HepG2 (cell line): ENCODE results near the gene SEMA3C. TPM values are rescaled to one million over a fixed set of nuclear protein-coding genes. Genes with fewer than 3 reads are reported as not detected.

Experiments used
- ATAC-seq: fragments of 200-7000 bp; cut with Tn5 transposase; 3 replicates; pipeline ENCODE4 v1.9.1; 2020; ENCODE audit warnings: mild to moderate bottlenecking, moderate library complexity
- BruUV-seq: library from RNA; stranded (reverse); fragments of 400-500 nt; replicated peaks from 2 replicates; lab custom pipeline; 2021; lab: Mats Ljungman, UMichigan
- CTCF ChIA-PET: fragments of 300-600 bp; formaldehyde crosslinking; extraction: SDS; loops from one replicate; lab custom pipeline; 2021; ENCODE audit warnings: low total read pairs, inconsistent platforms, low intra/inter-chr PET ratio; lab: Yijun Ruan, JAX
- POLR2A ChIA-PET: fragments of 350-600 bp; sonication (Branson Sonifier 250); formaldehyde crosslinking; loops from one replicate; lab custom pipeline; 2020; ENCODE audit warnings: antibody characterized with exemption, inconsistent platforms; lab: Yijun Ruan, JAX
- DNase-seq: peaks from one replicate; pipeline ENCODE4 v3.0.0-alpha.2; 2015; ENCODE audit warnings: low spot score
- FAIRE-seq: peaks from 3 replicates; lab custom pipeline; 2011; peaks lifted over from hg19 to GRCh38; lab: Jason Lieb, UNC
- H2AFZ ChIP-seq: one replicate; pipeline ENCODE4 v1.6.1; 2011; ENCODE audit warnings: low read length, inconsistent platforms
- H3K27ac ChIP-seq: fragments of 300-600 bp; 3 replicates; pipeline ENCODE4 v1.8.0; 2011; ENCODE audit warnings: mixed run types, mild to moderate bottlenecking, mixed read lengths, low read length, inconsistent platforms; ENCODE audit not compliant: insufficient read depth; ENCODE audit errors: extremely low read length
- H3K27me3 ChIP-seq, 2 experiments: fragments of 200-600 bp in 1 of 2; 2 replicates in 1 of 2; 3 replicates in 1 of 2; pipeline versions ENCODE4 v1.6.0 to v1.8.0; 2011; ENCODE audit warnings: low read length in 2 of 2, mild to moderate bottlenecking in 2 of 2, moderate library complexity in 2 of 2, inconsistent platforms in 1 of 2; ENCODE audit not compliant: insufficient read depth in 2 of 2, control insufficient read depth in 1 of 2
- H3K36me3 ChIP-seq, 2 experiments: fragments of 200-600 bp in 1 of 2; replicated peaks in 1 of 2; 2 replicates in 1 of 2; 3 replicates in 1 of 2; pipeline versions ENCODE4 v1.5.1 to v1.8.0; 2011; ENCODE audit warnings: low read length in 2 of 2, inconsistent platforms in 1 of 2; ENCODE audit not compliant: insufficient read depth in 2 of 2, control insufficient read depth in 1 of 2
- H3K4me1 ChIP-seq: 2 replicates; pipeline ENCODE4 v1.5.1; 2012; ENCODE audit warnings: low read length, inconsistent platforms; ENCODE audit not compliant: insufficient read depth
- H3K4me2 ChIP-seq: 2 replicates; pipeline ENCODE4 v1.6.0; 2011; ENCODE audit warnings: low read depth, low read length, inconsistent platforms
- H3K4me3 ChIP-seq, 3 experiments: fragments of 200-600 bp in 1 of 3; sonication (generic), shearing (Covaris generic) in 1 of 3; replicated peaks in 1 of 3; 2 replicates each; pipeline ENCODE4 v1.5.1; 2011 to 2016; ENCODE audit warnings: low read length in 3 of 3, inconsistent platforms in 2 of 3, low read depth in 2 of 3, mild to moderate bottlenecking in 2 of 3, control low read depth in 1 of 3, mixed read lengths in 1 of 3; ENCODE audit not compliant: insufficient read depth in 1 of 3
- H3K79me2 ChIP-seq: one replicate; pipeline ENCODE4 v1.6.1; 2011; ENCODE audit warnings: low read length, inconsistent platforms; ENCODE audit not compliant: insufficient read depth
- H3K9ac ChIP-seq: 2 replicates; pipeline ENCODE4 v1.6.0; 2011; ENCODE audit warnings: mild to moderate bottlenecking, low read depth, low read length, inconsistent platforms; ENCODE audit not compliant: insufficient read depth
- H3K9me3 ChIP-seq: 2 replicates; pipeline ENCODE4 v1.5.1; 2012; ENCODE audit warnings: mild to moderate bottlenecking, low read length
- H4K20me1 ChIP-seq: 2 replicates; pipeline ENCODE4 v1.6.0; 2011; ENCODE audit warnings: inconsistent platforms, mild to moderate bottlenecking, low read length, moderate library complexity; ENCODE audit not compliant: insufficient read depth
- BCL6 ChIP-seq: IDR thresholded peaks from 2 replicates; pipeline ENCODE4 v1.6.1; 2016; ENCODE audit warnings: missing genetic modification reagents, missing compliant biosample characterization
- DNMT3B ChIP-seq: conservative IDR thresholded peaks from 2 replicates; pipeline ENCODE4 v1.6.1; 2016; ENCODE audit warnings: missing biosample characterization, control low read depth
- HNRNPL ChIP-seq: fragments of 200-400 bp; formaldehyde crosslinking; IDR thresholded peaks from 2 replicates; pipeline ENCODE4 v1.6.1; 2017; ENCODE audit warnings: mild to moderate bottlenecking, low read depth, low read length
- LBX2 ChIP-seq: sonication (generic); formaldehyde crosslinking; IDR thresholded peaks from 2 replicates; pipeline ENCODE4 v1.5.0; 2020; ENCODE audit warnings: missing genetic modification reagents, mild to moderate bottlenecking, borderline replicate concordance
- NCOA1 ChIP-seq: sonication (generic); formaldehyde crosslinking; IDR thresholded peaks from 2 replicates; pipeline ENCODE4 v1.9.0; 2021; ENCODE audit warnings: missing genetic modification reagents
- NR2F6 ChIP-seq, 2 experiments: IDR thresholded peaks; 2 replicates each; pipeline ENCODE4 v1.6.1; 2016; ENCODE audit warnings: antibody characterized with exemption in 1 of 2, mild to moderate bottlenecking in 1 of 2
- ZNF317 ChIP-seq: sonication (generic); formaldehyde crosslinking; IDR thresholded peaks from 2 replicates; pipeline ENCODE4 v1.5.0; 2020; ENCODE audit warnings: mild to moderate bottlenecking, missing genetic modification reagents
- whole genome bisulfite sequencing: methylation state at CpG from one replicate; pipeline ENCODE4 v1.1.6; 2017; ENCODE audit warnings: low lambda C conversion rate; 5-methylcytosine and 5-hydroxymethylcytosine counted together
- in situ Hi-C: cut with HindIII; loops from 2 replicates; pipeline ENCODE4 v1.10.0; 2017; ENCODE audit warnings: low pct_unique_long_range_greater_than_20kb; ENCODE audit not compliant: extremely low pct_ligation_motif_present
- intact Hi-C: fragments of 100-400 bp; cut with micrococcal nuclease; formaldehyde crosslinking; loops from one replicate; pipeline ENCODE4 v1.10.0; 2022; ENCODE audit not compliant: unreplicated experiment
- polyA plus RNA-seq, 8 experiments: library from polyadenylated mRNA; depleted of rRNA in 3 of 8; stranded (reverse) in 7 of 8; unstranded in 1 of 8; fragments of >200 nt; fragmentation: Illumina TruSeq in 4 of 8; extraction: Trizol in 4 of 8; gene quantifications; 2 replicates each; pipeline versions ENCODE4 v1.2.1 to v1.2.3, GENCODE V29; 2011 to 2016; ENCODE audit warnings: low read depth in 4 of 8, missing spikeins in 1 of 8, mixed read lengths in 1 of 8; ENCODE audit not compliant: insufficient read depth in 1 of 8
- total RNA-seq, 5 experiments: library from RNA; depleted of rRNA; stranded (reverse); fragments of >200 nt; fragmentation: Illumina TruSeq; extraction: Trizol; gene quantifications; 2 replicates each; pipeline ENCODE4 v1.2.3, GENCODE V29; 2016; ENCODE audit warnings: low read depth in 1 of 5
- TF ChIP-seq, protein P1 (sequence below): IDR thresholded peaks from 2 replicates; pipeline ENCODE4 v1.6.1; 2016; ENCODE audit warnings: control low read depth
- TF ChIP-seq, protein P2 (sequence below): sonication (generic); formaldehyde crosslinking; IDR thresholded peaks from 2 replicates; pipeline ENCODE4 v1.4.0; 2020; ENCODE audit warnings: missing genetic modification reagents

SEMA3C gene
- total and polyA plus RNA-seq, 2 of the 13 experiments (the other 11 are each of a cell fraction or from before 2014, with no cell fraction given): 0.05 to 0.13 TPM

DNA sequence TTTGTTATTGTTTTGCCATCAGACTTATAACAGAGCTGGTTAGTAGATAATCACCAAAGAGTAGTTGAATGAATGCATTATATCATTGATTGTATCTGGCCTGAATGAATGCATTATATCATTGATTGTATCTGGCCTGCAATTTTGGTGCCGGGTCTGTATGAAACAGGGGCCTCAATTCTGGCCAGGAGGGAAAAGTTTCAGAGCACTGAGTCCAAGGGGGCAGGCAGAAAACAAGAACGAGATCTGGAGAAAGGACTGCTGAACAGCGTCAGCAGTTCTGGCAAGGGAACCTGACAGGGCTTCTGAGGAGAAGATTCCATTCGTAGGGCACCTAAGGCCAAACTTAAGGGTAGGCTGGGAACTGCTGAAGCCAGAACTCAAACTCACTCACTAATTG is 128.0 kb downstream of the SEMA3C start:
- Histone ChIP-seq H3K4me3 (no peak overlapping the region), H3K4me1 (no peaks in the 10 kb centered on the region), H3K27me3 (no peaks in the 10 kb centered on the region), H4K20me1 (no peaks in the 10 kb centered on the region), H3K27ac (no peak overlapping the region), H3K9me3 (no peaks in the 10 kb centered on the region), H3K9ac (no peak overlapping the region), H2AFZ (no peak overlapping the region), H3K36me3 (no peaks in the 10 kb centered on the region), H3K4me2 (no peak overlapping the region), H3K79me2 (no peaks in the 10 kb centered on the region)
- in situ Hi-C loops (no loop called here), intact Hi-C loops (no loop called here)
- no TSS peak for BruUV-seq
- POLR2A ChIA-PET: no interaction called here
- no peak for TF ChIP-seq HNRNPL
- no peak for TF ChIP-seq ZNF317 (CRISPR knock-in tag)
- no peak for TF ChIP-seq DNMT3B (CRISPR knock-in tag)
- TF ChIP-seq NCOA1: no peak
- TF ChIP-seq, protein P1, sequence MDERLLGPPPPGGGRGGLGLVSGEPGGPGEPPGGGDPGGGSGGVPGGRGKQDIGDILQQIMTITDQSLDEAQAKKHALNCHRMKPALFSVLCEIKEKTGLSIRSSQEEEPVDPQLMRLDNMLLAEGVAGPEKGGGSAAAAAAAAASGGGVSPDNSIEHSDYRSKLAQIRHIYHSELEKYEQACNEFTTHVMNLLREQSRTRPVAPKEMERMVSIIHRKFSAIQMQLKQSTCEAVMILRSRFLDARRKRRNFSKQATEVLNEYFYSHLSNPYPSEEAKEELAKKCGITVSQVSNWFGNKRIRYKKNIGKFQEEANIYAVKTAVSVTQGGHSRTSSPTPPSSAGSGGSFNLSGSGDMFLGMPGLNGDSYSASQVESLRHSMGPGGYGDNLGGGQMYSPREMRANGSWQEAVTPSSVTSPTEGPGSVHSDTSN: no peak
- TF ChIP-seq BCL6 (CRISPR knock-in tag): no peak
- no peak for TF ChIP-seq LBX2
- TF ChIP-seq, protein P2, sequence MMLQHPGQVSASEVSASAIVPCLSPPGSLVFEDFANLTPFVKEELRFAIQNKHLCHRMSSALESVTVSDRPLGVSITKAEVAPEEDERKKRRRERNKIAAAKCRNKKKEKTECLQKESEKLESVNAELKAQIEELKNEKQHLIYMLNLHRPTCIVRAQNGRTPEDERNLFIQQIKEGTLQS (CRISPR knock-in tag): no peak
- TF ChIP-seq NR2F6 (IDR thresholded peaks at IDR 0.05): no peak
- TF ChIP-seq NR2F6 (CRISPR knock-in tag; IDR thresholded peaks at IDR 0.05): no peak
- WGBS: 9% methylated on average over 4 of the region's 4 CpGs
- ATAC-seq: no peak
- FAIRE-seq: no peak
- DNase-seq: no peak
- CTCF ChIA-PET: no interaction called here
